A549 treated with AZD2906 at 1 μM for 4 hours (cell line): ENCODE measurements around the gene CNRIP1. TPM values are rescaled to one million over a fixed set of nuclear protein-coding genes. Genes with fewer than 3 reads are reported as not detected.

Experiments
- total RNA-seq: library from RNA; stranded (reverse); fragments of 200-300 nt; extraction: Qiagen RNA extraction; gene quantifications from 5 replicates; pipeline ENCODE4 v1.2.3, GENCODE V29; 2022

CNRIP1 gene, protein sequence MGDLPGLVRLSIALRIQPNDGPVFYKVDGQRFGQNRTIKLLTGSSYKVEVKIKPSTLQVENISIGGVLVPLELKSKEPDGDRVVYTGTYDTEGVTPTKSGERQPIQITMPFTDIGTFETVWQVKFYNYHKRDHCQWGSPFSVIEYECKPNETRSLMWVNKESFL
- total RNA-seq: 1.3 to 2.1 TPM (median 1.6 TPM) in 5 replicates

DNA sequence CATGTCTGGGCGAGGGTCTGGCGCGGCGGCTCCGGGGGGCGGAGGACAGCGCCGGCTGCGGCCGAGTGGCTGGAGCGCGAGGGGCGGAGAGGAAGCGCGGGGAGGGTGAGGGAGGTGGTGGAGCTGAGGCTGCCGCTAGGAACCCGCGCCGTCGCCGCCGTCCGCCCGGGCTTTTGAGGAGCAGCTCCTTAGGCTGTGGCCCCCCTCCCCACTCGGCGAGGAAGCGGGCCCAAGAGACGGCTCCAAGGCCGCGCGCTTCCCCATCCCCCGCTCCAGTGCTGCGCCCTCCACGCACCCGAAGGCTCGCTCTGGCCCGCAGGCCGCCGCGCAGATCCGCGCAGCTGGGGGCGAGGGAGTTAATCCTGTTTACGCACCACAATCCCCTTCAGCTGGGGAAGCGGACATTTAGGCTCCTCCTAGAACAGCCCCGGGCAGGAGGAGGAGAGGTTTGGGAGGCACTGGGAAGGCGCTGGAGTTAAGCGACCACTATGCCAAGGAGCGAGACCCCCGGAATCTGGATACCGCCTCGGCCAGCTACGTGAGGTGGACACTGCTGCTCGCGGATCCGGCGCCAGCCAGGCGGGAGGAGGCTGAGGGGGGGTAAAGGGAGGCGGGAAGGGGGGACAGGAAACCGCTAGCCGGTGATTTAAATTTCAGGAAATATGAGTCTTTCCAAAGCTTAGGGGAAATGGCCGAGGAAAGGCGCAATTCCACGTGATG, at the start of gene CNRIP1:
Gene CNRIP1, minus strand, starts transcription at position 552 of the 720 bp plus-strand sequence. Its CDS starts 549 bp downstream, at position 3.

GRCh38 chr2:68365087-68365486, 45.3 kb upstream of the CNRIP1 start, which contains the start of gene PLEK:
Gene PLEK (plus strand): TSS chr2:68365282. CDS start chr2:68365352, 70 bp downstream.

GRCh38 chr2:68252400-68253218, 67.1 kb downstream of the CNRIP1 start, which contains the start of gene PPP3R1:
Gene PPP3R1 (minus strand): TSS chr2:68252532. CDS start chr2:68252127, 405 bp downstream.

Other genes with a start within 250 kb of the CNRIP1 start
- gene PNO1, start 162.1 kb downstream of the CNRIP1 start, total RNA-seq: 45.2 to 58.5 TPM (median 49.3 TPM) in 5 replicates
- gene PPP3R1, start 67.4 kb downstream of the CNRIP1 start, total RNA-seq: 51.1 to 67.1 TPM (median 53.1 TPM) in 5 replicates
- not detected in 5 replicates for gene PLEK, start 45.3 kb upstream of the CNRIP1 start, total RNA-seq
- 0.40 to 0.61 TPM (median 0.56 TPM) in 5 replicates for gene FBXO48, start 147.3 kb upstream of the CNRIP1 start, total RNA-seq
- gene APLF, start 147.6 kb upstream of the CNRIP1 start, total RNA-seq: 0.48 to 0.61 TPM (median 0.56 TPM) in 5 replicates